ENCODE data around the gene SERPINB5.

Gene SERPINB5, protein sequence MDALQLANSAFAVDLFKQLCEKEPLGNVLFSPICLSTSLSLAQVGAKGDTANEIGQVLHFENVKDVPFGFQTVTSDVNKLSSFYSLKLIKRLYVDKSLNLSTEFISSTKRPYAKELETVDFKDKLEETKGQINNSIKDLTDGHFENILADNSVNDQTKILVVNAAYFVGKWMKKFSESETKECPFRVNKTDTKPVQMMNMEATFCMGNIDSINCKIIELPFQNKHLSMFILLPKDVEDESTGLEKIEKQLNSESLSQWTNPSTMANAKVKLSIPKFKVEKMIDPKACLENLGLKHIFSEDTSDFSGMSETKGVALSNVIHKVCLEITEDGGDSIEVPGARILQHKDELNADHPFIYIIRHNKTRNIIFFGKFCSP

DNA sequence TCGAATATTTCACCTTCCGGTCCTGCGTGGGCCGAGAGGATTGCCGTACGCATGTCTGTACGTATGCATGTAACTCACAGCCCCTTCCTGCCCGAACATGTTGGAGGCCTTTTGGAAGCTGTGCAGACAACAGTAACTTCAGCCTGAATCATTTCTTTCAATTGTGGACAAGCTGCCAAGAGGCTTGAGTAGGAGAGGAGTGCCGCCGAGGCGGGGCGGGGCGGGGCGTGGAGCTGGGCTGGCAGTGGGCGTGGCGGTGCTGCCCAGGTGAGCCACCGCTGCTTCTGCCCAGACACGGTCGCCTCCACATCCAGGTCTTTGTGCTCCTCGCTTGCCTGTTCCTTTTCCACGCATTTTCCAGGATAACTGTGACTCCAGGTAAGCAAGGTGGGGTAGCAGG is at the start of gene SERPINB5:
Gene SERPINB5 (plus strand): TSS at position 291 of the 400 bp plus-strand sequence. CDS start 7,471 bp downstream, outside the sequence.
- no peak for DNase-seq
- TF ChIP-seq GATA1 (IDR thresholded peaks at IDR 0.05; ENCODE audit: low read depth, low read length): no peak
- no peak for TF ChIP-seq POLR2A (IDR thresholded peaks at IDR 0.05; ENCODE audit: low read length)

DNA sequence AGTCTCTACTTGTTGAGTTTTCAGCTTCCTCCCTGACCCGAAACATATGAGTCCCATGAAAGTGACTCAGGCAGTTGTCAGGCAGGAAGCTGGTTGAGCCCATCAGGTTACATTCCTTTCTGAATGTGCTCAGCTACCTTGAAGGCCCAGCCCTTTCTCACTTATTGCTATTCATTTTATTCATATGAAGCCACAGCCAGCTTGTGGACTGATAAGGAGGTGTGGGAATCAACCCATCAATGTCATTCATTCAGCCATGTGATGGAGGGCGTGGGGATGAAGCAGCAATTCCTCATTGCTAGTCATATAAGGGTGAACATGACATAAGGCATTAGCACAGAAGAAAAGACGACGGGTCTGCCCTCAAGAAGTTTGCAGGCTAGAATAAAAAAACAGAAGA is 49.2 kb upstream of the SERPINB5 start:
- peak; percentile 91 to 92 for DNase-seq
- TF ChIP-seq POLR2A (IDR thresholded peaks at IDR 0.05; ENCODE audit: low read length): peak; percentile 5
- no peak for TF ChIP-seq GATA1 (IDR thresholded peaks at IDR 0.05; ENCODE audit: low read depth, low read length)

DNA sequence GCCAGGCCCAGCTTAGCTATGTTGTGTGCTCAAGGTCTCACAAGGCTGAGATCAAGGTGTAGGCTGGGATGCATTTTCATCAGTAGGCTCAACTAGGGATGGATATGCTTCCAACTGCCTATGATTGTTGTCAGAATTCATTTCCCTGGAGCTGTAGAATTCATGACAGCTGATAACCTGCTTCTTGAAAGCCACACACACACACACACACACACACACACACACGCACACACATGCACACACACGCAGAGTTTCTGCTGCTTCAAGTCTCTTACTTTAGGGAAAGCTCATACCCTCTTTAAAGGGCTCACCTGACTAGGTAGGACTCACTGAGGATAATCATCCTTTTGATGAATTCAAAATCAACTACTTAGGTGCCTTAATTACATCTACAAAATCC is 46.2 kb upstream of the SERPINB5 start:
- TF ChIP-seq GATA1 (IDR thresholded peaks at IDR 0.05; ENCODE audit: low read depth, low read length): no peak
- TF ChIP-seq POLR2A (IDR thresholded peaks at IDR 0.05; ENCODE audit: low read length): no peak
- no peak for DNase-seq

DNA sequence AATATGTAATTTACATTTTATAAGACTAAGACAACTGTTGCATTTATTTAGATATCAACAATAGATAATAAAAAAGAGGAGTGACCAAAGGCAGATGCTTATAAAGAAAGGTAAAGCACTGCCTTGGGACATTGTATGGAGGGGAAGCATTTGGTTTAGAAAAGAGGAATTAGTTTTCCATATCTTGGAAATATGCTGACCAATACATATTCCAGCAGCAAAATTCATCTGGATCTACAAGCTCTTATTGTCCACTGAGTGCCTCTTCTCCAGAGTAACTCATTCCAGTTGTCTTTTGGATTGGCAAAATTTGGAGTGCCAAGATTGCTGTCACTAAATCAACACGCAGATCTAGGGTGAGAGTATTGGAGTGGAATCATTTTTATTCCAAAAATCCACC is 45.6 kb upstream of the SERPINB5 start:
- no peak for DNase-seq
- no peak for TF ChIP-seq POLR2A (IDR thresholded peaks at IDR 0.05; ENCODE audit: low read length)
- no peak for TF ChIP-seq GATA1 (IDR thresholded peaks at IDR 0.05; ENCODE audit: low read depth, low read length)

DNA sequence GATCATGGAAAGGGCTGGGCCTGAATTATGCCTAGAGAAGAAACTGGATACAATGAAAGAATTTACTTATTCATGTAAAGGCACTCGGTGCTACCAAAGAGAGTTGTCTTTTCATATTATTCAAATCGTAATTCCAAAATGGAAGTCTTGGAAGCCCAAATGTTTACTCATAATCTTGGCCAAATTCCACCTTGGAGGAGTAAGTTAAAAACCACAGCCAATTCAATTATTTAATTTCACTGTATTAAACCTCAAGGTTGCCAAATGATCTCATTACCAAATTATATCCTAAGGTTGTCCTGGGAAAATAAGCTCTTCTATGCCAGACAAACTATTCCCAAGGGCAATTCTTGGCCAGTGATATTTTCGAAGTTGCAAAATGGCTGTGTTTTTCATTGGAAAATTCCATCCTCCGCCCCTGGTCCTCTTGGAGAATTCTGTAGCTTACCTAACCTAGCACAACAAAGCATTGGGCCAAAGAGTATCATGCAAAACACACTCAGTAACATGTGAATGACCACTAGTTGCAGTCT is 43.4 kb upstream of the SERPINB5 start:
- TF ChIP-seq POLR2A (IDR thresholded peaks at IDR 0.05; ENCODE audit: low read length) (no peak), GATA1 (IDR thresholded peaks at IDR 0.05; ENCODE audit: low read depth, low read length) (no peak)
- no peak for DNase-seq

DNA sequence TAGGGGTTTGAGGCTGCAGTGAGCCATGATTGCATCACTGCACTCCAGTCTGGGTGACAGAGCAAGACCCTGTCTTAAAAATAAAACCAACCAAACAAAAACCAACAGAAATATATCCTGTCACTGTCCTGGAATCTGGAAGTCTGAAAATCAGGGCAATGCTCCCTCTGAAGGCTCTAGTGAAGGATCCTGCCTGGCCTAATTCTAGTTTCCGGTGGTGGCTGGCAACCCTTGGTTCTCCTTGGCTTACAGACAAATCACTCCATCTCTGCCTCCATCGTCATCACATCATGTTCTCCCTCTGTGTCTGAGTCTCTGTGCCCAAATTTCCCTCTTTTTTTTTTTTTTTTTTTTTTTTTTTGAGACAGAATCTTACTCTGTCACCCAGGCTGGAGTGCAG is 38.6 kb upstream of the SERPINB5 start:
- TF ChIP-seq GATA1 (IDR thresholded peaks at IDR 0.05; ENCODE audit: low read depth, low read length) (no peak), POLR2A (IDR thresholded peaks at IDR 0.05; ENCODE audit: low read length) (no peak)
- DNase-seq: no peak

DNA sequence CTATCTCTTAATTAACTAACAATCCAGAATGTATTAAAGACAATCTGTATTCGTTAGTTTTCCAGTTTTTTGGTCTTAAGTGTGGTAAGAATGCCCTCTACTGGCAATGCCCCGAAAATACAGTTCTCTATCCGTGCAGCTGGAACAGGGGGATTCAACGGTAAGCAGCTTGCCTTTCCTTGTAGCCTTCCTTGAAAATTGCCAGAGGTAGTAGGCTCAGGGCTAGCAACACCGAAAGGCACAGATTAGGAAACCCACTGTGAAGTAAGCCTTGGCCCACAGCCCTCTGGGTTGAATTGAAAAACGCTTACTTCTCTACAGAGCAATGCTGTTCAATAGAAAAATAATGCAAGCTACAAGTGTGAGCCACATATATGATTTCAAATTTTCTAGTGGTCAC is 37.4 kb upstream of the SERPINB5 start:
- DNase-seq: peak; percentile 75 to 86
- TF ChIP-seq POLR2A (IDR thresholded peaks at IDR 0.05; ENCODE audit: low read length) (no peak), GATA1 (IDR thresholded peaks at IDR 0.05; ENCODE audit: low read depth, low read length) (no peak)

DNA sequence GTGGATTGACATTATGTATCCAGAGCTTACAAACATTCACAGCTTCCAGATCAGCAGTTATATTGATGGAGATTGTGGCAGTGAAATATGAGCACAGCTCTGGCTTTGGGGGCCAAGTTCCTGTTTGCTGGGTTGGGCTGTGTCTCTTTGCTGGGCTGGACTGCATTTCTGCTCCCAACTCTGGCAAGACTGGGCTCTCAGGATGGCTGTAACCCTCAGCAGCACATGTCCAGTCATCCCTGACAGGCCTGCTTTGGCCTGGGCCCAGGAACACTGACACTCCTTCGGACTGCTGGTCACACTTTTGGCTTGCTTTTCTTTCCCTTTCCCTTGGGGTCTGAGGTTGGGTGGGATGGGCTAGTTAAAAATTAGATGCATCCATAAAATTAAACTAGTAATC is 36.5 kb upstream of the SERPINB5 start:
- DNase-seq: no peak
- TF ChIP-seq GATA1 (IDR thresholded peaks at IDR 0.05; ENCODE audit: low read depth, low read length) (no peak), POLR2A (IDR thresholded peaks at IDR 0.05; ENCODE audit: low read length) (no peak)

DNA sequence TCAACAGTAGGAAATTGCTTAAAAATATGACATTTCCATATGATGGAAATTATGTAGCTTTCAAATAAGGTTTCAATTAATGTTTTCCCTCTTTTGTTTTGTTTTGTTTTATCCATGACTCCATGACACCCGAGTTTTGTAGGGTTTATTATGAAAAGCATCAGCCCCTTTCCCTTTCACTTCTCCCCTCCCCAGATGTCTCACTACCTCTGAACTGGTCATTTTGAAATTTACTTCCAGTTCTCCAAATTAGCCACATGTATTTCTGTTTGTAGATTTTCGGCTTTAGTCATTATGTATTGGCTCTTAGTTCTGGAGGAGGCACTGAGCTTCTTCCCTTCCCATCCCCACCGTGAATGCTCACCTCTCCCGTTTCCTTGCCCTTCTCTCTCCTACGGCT is 35.9 kb upstream of the SERPINB5 start:
- no peak for TF ChIP-seq GATA1 (IDR thresholded peaks at IDR 0.05; ENCODE audit: low read depth, low read length)
- TF ChIP-seq POLR2A (IDR thresholded peaks at IDR 0.05; ENCODE audit: low read length): no peak
- no peak for DNase-seq

DNA sequence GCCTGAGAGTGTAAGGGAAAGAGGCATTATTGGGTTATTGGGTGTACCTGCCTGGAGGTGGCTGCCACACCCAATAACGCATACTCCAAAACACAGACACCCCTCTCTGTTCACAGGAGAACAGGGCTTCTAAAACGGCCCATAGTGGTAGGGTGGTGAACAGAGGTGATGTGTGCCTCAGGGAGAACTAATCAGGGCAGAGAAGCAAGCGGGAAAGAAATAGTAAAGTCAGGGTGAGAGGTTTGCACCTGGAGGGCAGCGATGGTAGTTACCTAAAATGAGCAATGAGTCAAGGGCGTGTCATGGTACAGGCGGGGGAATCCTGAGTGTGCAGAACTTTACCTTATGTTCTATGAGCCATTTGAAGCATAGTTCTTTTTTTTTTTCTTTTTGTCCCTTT is 32.9 kb upstream of the SERPINB5 start:
- TF ChIP-seq POLR2A (IDR thresholded peaks at IDR 0.05; ENCODE audit: low read length) (no peak), GATA1 (IDR thresholded peaks at IDR 0.05; ENCODE audit: low read depth, low read length) (no peak)
- DNase-seq: no peak

DNA sequence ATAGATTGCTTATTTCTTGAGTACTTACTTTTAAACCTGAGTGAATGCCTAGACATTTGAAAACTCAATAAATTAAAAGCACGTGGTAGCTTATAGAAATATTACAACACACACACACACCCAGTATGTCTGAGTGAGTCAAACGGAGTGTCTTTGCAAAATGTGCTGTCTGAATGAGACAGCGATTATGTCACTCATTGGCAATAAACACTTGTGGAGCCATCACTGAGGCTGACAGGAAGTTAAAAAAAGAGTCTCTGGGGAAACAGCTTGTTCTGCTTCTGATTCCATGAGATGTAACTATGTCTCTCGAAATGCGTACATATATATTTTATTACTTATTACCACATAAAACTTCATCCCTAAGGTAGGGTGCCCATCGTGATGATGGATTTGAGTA is 32.2 kb upstream of the SERPINB5 start:
- peak in 1 of 2 experiments; percentile 40 for DNase-seq
- TF ChIP-seq GATA1 (IDR thresholded peaks at IDR 0.05; ENCODE audit: low read depth, low read length): no peak

DNA sequence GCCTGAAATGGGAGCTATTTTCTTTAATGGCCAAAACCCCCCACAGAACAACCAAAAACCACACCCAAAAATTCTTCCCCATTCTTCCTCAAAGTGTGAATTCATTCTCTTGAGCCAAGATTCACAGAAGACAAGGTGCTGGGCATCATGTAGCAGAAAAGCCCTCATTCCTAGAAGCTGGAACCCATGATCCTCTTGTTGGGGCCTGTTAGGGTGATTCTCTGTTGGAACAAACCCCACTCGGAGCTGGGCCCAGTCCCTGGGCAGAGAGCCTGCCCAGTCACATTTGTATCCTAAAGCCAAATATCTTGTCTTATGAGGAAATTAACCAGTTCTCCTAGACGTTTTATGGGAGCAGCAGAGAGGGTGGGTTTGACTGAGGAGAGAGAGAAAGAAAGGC is 31.7 kb upstream of the SERPINB5 start:
- TF ChIP-seq GATA1 (IDR thresholded peaks at IDR 0.05; ENCODE audit: low read depth, low read length) (no peak), POLR2A (IDR thresholded peaks at IDR 0.05; ENCODE audit: low read length) (no peak)
- DNase-seq: no peak

DNA sequence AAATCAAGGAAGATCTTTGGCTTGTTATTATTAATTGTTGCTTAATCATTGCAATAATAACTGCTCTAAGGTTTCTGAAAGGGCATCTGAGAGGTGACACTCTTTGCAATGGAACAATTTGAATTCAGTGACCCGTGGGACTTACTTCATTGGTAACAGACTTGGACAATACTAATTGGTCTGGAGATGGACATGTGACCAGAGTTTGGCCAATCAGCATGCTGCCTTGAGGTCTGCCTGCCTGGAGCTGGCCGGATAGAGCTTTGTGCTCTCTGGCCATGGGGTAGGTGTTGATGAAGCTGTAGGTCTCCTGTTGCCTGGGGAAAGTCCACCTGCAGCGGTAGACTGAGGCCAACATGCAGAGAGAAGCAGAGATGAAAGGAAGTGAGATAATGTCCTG is 30.5 kb upstream of the SERPINB5 start:
- TF ChIP-seq POLR2A (IDR thresholded peaks at IDR 0.05; ENCODE audit: low read length) (no peak), GATA1 (IDR thresholded peaks at IDR 0.05; ENCODE audit: low read depth, low read length) (no peak)
- DNase-seq: no peak

DNA sequence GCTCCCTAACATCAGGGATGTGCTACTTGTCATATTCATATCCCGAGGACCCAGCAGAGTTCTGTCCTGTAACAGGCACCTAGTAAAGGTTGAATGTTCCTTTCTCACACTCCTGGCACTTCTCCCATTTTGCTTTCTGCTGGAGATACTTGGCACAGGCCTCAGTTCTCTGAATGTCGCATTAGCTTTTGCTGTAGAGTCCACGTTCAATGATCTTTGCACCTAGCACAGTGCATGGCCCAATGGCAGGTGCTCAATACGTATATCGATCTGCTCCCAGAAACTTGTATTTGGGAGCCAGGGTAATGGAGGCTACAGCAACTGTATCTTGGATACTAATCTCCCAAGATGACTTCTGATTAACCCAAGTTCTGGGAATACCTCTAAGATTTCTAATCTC is 29.7 kb upstream of the SERPINB5 start:
- TF ChIP-seq POLR2A (IDR thresholded peaks at IDR 0.05; ENCODE audit: low read length) (no peak), GATA1 (IDR thresholded peaks at IDR 0.05; ENCODE audit: low read depth, low read length) (no peak)
- no peak for DNase-seq

DNA sequence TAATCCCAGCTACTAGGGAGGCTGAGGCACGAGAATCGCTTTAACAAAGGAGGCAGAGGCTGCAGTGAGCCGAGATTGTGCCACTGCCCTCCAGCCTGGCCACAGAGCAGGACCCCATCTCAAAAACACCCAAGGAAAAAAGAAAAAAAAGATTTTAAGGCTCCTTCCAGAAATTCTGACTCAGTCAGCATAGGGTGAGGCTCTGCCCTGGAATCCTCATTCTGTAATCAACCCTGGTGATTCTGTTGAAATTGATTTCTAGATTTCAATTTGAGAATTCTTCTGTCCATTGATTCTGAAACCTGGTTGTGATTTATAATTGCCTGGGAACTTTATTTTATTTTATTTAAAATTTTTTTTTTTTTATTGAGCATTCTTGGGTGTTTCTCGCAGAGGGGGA is 27.3 kb upstream of the SERPINB5 start:
- DNase-seq: no peak
- TF ChIP-seq POLR2A (IDR thresholded peaks at IDR 0.05; ENCODE audit: low read length) (no peak), GATA1 (IDR thresholded peaks at IDR 0.05; ENCODE audit: low read depth, low read length) (no peak)

Data from erythroblast (primary cell).